Neural crest cell (in vitro differentiated cells): Measurements from ENCODE around the gene MTCL1. TPM values are rescaled to one million over a fixed set of nuclear protein-coding genes. Genes with fewer than 3 reads are reported as not detected.

Experiments used
- DNase-seq: peaks from one replicate; pipeline ENCODE4 v3.0.0; 2021; ENCODE audit warnings: low read depth, mixed read lengths, low spot score
- H3K27ac Mint-ChIP-seq: one replicate; pipeline ENCODE4 v1.8.0; 2021; ENCODE audit warnings: mild to moderate bottlenecking, mixed read lengths; ENCODE audit not compliant: unreplicated experiment
- H3K27me3 Mint-ChIP-seq: 2 replicates; pipeline ENCODE4 v1.8.0; 2021; ENCODE audit warnings: low read depth, mild to moderate bottlenecking, mixed read lengths
- H3K36me3 Mint-ChIP-seq: 2 replicates; pipeline ENCODE4 v1.8.0; 2021; ENCODE audit warnings: low read depth, mild to moderate bottlenecking, mixed read lengths
- H3K4me1 Mint-ChIP-seq: 2 replicates; pipeline ENCODE4 v1.8.0; 2021; ENCODE audit warnings: mixed read lengths
- H3K4me3 Mint-ChIP-seq: one replicate; pipeline ENCODE4 v1.8.0; 2021; ENCODE audit warnings: mild to moderate bottlenecking, mixed read lengths
- H3K9me3 Mint-ChIP-seq: 2 replicates; pipeline ENCODE4 v1.8.0; 2021; ENCODE audit warnings: mixed read lengths
- CTCF ChIP-seq: fragments of 200-600 bp; sonication (generic); conservative IDR thresholded peaks from 2 replicates; pipeline ENCODE4 v1.5.0; 2021; ENCODE audit warnings: antibody characterized with exemption, mild to moderate bottlenecking
- total RNA-seq: library from RNA; stranded (reverse); gene quantifications from 2 replicates; pipeline ENCODE4 v1.2.1, GENCODE V29; 2021

The MTCL1 gene
- total RNA-seq, 1 donor from 2014 or later = 17.8 TPM

GRCh38 chr18:8715599-8715998, 10.2 kb downstream of the MTCL1 start:
- Mint-ChIP-seq H3K27ac (no peak overlapping the region), H3K36me3 (peaks cover 7% of the 10 kb centered on the region), H3K27me3 (no peaks in the 10 kb centered on the region), H3K9me3 (peaks cover 3% of the 10 kb centered on the region), H3K4me1 (peaks cover 10% of the 10 kb centered on the region), H3K4me3 (no peak overlapping the region)
- no peak for DNase-seq
- TF ChIP-seq CTCF = no peak

- H3K27me3 Mint-ChIP-seq = no peaks in the 10 kb centered on the region
- no peak overlapping the region for H3K4me3 Mint-ChIP-seq
- H3K27ac Mint-ChIP-seq = no peak overlapping the region
- DNase-seq = no peak
- H3K4me1 Mint-ChIP-seq = peaks cover 10% of the 10 kb centered on the region
- H3K9me3 Mint-ChIP-seq = peaks cover 2% of the 10 kb centered on the region
- peaks cover 7% of the 10 kb centered on the region for H3K36me3 Mint-ChIP-seq
- no peak for TF ChIP-seq CTCF
Observed at GRCh38 chr18:8717011-8717770, 11.8 kb downstream of the MTCL1 start.

GRCh38 chr18:8718401-8718913, 13.1 kb downstream of the MTCL1 start:
- Mint-ChIP-seq H3K27me3 (no peaks in the 10 kb centered on the region), H3K4me3 (no peak overlapping the region), H3K36me3 (peaks cover 7% of the 10 kb centered on the region), H3K27ac (no peak overlapping the region), H3K4me1 (peaks cover 10% of the 10 kb centered on the region), H3K9me3 (peaks cover 2% of the 10 kb centered on the region)
- DNase-seq = no peak
- TF ChIP-seq CTCF = no peak

GRCh38 chr18:8719192-8719591, 13.8 kb downstream of the MTCL1 start:
- Mint-ChIP-seq H3K9me3 (peaks cover 2% of the 10 kb centered on the region), H3K4me1 (peaks cover 7% of the 10 kb centered on the region), H3K36me3 (peaks cover 5% of the 10 kb centered on the region), H3K4me3 (no peak overlapping the region), H3K27me3 (no peaks in the 10 kb centered on the region), H3K27ac (no peak overlapping the region)
- TF ChIP-seq CTCF = no peak
- DNase-seq = no peak

GRCh38 chr18:8720141-8720540, 14.8 kb downstream of the MTCL1 start:
- peaks cover 6% of the 10 kb centered on the region for H3K36me3 Mint-ChIP-seq
- H3K27me3 Mint-ChIP-seq = no peaks in the 10 kb centered on the region
- no peak overlapping the region for H3K4me3 Mint-ChIP-seq
- H3K4me1 Mint-ChIP-seq = peaks cover 6% of the 10 kb centered on the region
- H3K27ac Mint-ChIP-seq = no peak overlapping the region
- H3K9me3 Mint-ChIP-seq = no peaks in the 10 kb centered on the region
- TF ChIP-seq CTCF = no peak
- no peak for DNase-seq
